ENCODE results near the gene USB1.

DNA sequence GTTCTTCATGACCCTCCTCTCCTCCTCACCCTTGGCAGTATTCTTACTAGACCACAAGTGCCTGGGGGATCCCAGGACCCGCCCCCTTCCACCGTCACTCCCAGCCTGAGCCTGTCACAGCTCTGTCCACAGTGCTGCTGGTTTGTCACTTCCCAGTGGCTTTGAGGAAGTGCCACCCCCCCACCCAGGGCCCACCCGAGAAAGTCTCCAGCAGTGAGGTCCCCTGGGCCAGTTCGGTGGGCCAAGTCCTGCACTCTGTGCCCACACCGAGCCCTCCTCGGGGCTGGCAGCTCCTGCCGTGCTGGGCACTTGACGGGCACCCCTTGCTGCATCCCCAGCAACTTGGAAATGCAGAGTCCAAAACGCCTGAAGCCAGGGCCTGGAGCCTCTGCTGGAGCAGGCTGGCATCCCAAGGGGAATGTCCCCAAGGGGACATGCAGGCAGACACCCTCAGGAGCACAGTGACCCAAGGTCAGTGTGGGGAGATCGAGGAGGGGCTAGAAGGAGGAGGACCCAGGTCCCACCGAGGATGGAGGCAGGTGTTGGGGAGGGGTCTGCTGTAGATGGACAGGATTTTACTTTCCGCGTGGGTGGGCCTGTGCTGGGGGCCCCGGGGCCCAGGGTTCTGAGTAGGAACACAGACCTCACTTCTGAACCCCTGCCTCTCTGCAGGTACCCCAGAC lies 39.9 kb downstream of the USB1 start:
- TF ChIP-seq, protein P1, sequence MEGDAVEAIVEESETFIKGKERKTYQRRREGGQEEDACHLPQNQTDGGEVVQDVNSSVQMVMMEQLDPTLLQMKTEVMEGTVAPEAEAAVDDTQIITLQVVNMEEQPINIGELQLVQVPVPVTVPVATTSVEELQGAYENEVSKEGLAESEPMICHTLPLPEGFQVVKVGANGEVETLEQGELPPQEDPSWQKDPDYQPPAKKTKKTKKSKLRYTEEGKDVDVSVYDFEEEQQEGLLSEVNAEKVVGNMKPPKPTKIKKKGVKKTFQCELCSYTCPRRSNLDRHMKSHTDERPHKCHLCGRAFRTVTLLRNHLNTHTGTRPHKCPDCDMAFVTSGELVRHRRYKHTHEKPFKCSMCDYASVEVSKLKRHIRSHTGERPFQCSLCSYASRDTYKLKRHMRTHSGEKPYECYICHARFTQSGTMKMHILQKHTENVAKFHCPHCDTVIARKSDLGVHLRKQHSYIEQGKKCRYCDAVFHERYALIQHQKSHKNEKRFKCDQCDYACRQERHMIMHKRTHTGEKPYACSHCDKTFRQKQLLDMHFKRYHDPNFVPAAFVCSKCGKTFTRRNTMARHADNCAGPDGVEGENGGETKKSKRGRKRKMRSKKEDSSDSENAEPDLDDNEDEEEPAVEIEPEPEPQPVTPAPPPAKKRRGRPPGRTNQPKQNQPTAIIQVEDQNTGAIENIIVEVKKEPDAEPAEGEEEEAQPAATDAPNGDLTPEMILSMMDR (conservative IDR thresholded peaks at IDR 0.05; ENCODE audit: low read depth in 2 of 2) = no peak
- TF ChIP-seq POLR2AphosphoS5 (IDR thresholded peaks at IDR 0.05; ENCODE audit: low read depth) (no peak), CREB1 (CRISPR knock-in tag; IDR thresholded peaks at IDR 0.05; ENCODE audit: low read depth) (no peak), JUNB (IDR thresholded peaks at IDR 0.05; ENCODE audit: unreplicated experiment) (no peak), EZH2phosphoT487 (IDR thresholded peaks at IDR 0.05; ENCODE audit: unreplicated experiment) (no peak), EZH2 (IDR thresholded peaks at IDR 0.05; ENCODE audit: low read depth, unreplicated experiment) (no peak), NANOG (IDR thresholded peaks at IDR 0.05; ENCODE audit: borderline replicate concordance) (no peak), STAT1 (IDR thresholded peaks at IDR 0.05; ENCODE audit: unreplicated experiment) (no peak)
- TF ChIP-seq, protein P2, sequence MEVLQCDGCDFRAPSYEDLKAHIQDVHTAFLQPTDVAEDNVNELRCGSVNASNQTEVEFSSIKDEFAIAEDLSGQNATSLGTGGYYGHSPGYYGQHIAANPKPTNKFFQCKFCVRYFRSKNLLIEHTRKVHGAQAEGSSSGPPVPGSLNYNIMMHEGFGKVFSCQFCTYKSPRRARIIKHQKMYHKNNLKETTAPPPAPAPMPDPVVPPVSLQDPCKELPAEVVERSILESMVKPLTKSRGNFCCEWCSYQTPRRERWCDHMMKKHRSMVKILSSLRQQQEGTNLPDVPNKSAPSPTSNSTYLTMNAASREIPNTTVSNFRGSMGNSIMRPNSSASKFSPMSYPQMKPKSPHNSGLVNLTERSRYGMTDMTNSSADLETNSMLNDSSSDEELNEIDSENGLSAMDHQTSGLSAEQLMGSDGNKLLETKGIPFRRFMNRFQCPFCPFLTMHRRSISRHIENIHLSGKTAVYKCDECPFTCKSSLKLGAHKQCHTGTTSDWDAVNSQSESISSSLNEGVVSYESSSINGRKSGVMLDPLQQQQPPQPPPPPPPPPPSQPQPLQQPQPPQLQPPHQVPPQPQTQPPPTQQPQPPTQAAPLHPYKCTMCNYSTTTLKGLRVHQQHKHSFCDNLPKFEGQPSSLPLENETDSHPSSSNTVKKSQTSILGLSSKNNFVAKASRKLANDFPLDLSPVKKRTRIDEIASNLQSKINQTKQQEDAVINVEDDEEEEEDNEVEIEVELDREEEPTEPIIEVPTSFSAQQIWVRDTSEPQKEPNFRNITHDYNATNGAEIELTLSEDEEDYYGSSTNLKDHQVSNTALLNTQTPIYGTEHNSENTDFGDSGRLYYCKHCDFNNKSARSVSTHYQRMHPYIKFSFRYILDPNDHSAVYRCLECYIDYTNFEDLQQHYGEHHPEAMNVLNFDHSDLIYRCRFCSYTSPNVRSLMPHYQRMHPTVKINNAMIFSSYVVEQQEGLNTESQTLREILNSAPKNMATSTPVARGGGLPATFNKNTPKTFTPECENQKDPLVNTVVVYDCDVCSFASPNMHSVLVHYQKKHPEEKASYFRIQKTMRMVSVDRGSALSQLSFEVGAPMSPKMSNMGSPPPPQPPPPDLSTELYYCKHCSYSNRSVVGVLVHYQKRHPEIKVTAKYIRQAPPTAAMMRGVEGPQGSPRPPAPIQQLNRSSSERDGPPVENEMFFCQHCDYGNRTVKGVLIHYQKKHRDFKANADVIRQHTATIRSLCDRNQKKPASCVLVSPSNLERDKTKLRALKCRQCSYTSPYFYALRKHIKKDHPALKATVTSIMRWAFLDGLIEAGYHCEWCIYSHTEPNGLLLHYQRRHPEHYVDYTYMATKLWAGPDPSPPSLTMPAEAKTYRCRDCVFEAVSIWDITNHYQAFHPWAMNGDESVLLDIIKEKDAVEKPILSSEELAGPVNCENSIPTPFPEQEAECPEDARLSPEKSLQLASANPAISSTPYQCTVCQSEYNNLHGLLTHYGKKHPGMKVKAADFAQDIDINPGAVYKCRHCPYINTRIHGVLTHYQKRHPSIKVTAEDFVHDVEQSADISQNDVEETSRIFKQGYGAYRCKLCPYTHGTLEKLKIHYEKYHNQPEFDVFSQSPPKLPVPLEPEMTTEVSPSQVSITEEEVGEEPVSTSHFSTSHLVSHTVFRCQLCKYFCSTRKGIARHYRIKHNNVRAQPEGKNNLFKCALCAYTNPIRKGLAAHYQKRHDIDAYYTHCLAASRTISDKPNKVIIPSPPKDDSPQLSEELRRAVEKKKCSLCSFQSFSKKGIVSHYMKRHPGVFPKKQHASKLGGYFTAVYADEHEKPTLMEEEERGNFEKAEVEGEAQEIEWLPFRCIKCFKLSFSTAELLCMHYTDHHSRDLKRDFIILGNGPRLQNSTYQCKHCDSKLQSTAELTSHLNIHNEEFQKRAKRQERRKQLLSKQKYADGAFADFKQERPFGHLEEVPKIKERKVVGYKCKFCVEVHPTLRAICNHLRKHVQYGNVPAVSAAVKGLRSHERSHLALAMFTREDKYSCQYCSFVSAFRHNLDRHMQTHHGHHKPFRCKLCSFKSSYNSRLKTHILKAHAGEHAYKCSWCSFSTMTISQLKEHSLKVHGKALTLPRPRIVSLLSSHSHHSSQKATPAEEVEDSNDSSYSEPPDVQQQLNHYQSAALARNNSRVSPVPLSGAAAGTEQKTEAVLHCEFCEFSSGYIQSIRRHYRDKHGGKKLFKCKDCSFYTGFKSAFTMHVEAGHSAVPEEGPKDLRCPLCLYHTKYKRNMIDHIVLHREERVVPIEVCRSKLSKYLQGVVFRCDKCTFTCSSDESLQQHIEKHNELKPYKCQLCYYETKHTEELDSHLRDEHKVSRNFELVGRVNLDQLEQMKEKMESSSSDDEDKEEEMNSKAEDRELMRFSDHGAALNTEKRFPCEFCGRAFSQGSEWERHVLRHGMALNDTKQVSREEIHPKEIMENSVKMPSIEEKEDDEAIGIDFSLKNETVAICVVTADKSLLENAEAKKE (CRISPR knock-in tag; IDR thresholded peaks at IDR 0.05) = no peak
- TF ChIP-seq, protein P3, sequence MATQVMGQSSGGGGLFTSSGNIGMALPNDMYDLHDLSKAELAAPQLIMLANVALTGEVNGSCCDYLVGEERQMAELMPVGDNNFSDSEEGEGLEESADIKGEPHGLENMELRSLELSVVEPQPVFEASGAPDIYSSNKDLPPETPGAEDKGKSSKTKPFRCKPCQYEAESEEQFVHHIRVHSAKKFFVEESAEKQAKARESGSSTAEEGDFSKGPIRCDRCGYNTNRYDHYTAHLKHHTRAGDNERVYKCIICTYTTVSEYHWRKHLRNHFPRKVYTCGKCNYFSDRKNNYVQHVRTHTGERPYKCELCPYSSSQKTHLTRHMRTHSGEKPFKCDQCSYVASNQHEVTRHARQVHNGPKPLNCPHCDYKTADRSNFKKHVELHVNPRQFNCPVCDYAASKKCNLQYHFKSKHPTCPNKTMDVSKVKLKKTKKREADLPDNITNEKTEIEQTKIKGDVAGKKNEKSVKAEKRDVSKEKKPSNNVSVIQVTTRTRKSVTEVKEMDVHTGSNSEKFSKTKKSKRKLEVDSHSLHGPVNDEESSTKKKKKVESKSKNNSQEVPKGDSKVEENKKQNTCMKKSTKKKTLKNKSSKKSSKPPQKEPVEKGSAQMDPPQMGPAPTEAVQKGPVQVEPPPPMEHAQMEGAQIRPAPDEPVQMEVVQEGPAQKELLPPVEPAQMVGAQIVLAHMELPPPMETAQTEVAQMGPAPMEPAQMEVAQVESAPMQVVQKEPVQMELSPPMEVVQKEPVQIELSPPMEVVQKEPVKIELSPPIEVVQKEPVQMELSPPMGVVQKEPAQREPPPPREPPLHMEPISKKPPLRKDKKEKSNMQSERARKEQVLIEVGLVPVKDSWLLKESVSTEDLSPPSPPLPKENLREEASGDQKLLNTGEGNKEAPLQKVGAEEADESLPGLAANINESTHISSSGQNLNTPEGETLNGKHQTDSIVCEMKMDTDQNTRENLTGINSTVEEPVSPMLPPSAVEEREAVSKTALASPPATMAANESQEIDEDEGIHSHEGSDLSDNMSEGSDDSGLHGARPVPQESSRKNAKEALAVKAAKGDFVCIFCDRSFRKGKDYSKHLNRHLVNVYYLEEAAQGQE (IDR thresholded peaks at IDR 0.05; ENCODE audit: unreplicated experiment) = no peak

Data from GM23338 (cell line).